Loucy (cell line): ENCODE data around the gene FBN1.

Experiments
- CTCF ChIP-seq: fragments of 200-600 bp; sonication (generic); conservative IDR thresholded peaks from 2 replicates; pipeline ENCODE4 v1.5.1; 2014; ENCODE audit warnings: mild to moderate bottlenecking, antibody characterized with exemption, low read length
- EZH2phosphoT487 ChIP-seq: fragments of 200-600 bp; IDR thresholded peaks from 2 replicates; pipeline ENCODE4 v1.6.1; 2018; ENCODE audit warnings: antibody characterized with exemption, mild to moderate bottlenecking, moderate library complexity, borderline replicate concordance

- no peak for TF ChIP-seq CTCF
- TF ChIP-seq EZH2phosphoT487: no peak
Measured at GRCh38 chr15:48601095-48601494, 44.4 kb downstream of the FBN1 start.
